ENCODE data around the gene ARHGEF25.

DNA sequence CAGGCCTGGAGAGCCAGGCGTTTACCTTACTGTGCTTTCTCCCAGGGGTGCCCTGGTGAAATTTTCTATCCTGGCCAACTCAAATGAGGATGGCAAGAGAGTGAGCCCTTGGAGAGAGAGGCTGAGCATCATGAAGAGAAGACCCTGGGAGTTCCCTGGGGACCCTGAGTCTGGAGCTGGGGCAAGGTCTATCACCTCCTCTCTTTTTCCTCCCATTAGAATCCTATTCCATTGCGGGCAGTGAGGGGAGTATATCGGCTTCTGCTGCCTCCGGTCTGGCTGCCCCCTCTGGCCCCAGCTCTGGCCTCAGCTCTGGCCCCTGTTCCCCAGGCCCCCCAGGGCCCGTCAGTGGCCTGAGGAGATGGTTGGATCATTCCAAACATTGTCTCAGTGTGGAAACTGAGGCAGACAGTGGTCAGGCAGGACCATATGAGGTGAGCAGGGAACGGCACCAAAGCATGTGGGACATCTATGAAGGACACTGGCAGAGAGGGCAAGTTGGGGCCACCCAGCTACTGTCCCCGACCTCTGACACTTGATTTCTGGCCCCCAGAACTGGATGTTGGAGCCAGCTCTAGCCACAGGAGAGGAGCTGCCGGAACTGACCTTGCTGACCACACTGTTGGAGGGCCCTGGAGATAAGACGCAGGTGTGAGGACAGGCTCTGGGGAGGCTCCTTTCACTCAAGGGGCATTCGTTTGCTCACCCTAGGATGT lies 1.6 kb downstream of the ARHGEF25 start:
- TF ChIP-seq, protein P1, sequence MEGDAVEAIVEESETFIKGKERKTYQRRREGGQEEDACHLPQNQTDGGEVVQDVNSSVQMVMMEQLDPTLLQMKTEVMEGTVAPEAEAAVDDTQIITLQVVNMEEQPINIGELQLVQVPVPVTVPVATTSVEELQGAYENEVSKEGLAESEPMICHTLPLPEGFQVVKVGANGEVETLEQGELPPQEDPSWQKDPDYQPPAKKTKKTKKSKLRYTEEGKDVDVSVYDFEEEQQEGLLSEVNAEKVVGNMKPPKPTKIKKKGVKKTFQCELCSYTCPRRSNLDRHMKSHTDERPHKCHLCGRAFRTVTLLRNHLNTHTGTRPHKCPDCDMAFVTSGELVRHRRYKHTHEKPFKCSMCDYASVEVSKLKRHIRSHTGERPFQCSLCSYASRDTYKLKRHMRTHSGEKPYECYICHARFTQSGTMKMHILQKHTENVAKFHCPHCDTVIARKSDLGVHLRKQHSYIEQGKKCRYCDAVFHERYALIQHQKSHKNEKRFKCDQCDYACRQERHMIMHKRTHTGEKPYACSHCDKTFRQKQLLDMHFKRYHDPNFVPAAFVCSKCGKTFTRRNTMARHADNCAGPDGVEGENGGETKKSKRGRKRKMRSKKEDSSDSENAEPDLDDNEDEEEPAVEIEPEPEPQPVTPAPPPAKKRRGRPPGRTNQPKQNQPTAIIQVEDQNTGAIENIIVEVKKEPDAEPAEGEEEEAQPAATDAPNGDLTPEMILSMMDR (conservative IDR thresholded peaks at IDR 0.05; ENCODE audit: low read depth, low read length), result no peak
- no peak for TF ChIP-seq EZH2 (IDR thresholded peaks at IDR 0.05; ENCODE audit: borderline replicate concordance, low read depth, low read length, poor library complexity, severe bottlenecking)
